GM12892 (cell line): Measurements from ENCODE around the gene SLC26A3.

Experiments used
- POLR2A ChIP-seq: IDR thresholded peaks from 2 replicates; pipeline ENCODE4 v1.6.1; 2011; ENCODE audit warnings: low read depth, low read length, control low read depth
- POLR2AphosphoS5 ChIP-seq: IDR thresholded peaks from 2 replicates; pipeline ENCODE4 v1.6.1; 2011; ENCODE audit warnings: low read depth, low read length, control low read depth
- TAF1 ChIP-seq: IDR thresholded peaks from 2 replicates; pipeline ENCODE4 v1.6.1; 2011; ENCODE audit warnings: low read depth, mild to moderate bottlenecking, control low read depth, low read length, borderline replicate concordance

DNA sequence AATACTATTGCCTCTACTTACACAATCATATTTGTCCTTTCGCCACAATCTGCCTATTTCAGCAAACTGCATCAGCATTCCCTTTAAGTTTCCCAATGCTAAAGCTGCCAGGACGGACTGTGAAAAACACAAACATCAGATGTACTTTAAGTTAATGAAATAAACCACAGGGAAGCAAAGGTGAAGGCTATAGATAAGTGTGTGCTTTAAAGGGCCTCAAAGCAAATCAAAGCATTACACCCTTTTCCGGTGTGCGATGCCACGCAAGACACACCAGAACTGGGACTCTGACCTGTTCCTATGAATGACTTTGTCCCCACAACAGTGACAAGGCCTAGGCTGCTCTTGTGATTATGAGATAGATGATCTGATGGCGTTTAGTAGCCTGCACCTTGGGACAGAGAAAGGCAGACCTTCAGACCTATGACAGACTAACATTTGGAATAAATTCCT lies 23.4 kb downstream of the SLC26A3 start:
- TF ChIP-seq POLR2A (no peak), POLR2AphosphoS5 (no peak), TAF1 (no peak)
